ENCODE data around the gene EIF4G3.

DNA sequence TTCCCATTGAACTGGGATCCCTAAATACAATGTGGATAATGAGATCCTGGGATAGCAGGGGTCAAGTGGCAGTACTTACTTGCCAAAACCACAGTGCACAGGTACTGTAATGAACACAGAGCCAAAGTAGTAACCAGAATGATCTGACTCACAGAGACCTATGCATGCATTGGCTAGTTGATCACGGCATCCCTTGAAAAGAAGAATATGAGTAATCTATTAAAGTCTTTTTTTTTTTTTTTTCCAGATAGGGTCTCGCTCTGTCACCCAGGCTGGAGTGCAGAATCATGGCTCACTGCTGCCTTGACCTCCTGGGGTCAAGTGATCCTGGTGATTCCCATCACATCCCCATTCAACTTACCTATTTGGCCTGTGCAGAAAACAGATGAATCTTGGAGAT lies 29.4 kb upstream of the EIF4G3 start:
- TF ChIP-seq POLR2A (IDR thresholded peaks at IDR 0.05; ENCODE audit: low read depth, low read length): no peak
- TF ChIP-seq POLR2AphosphoS5 (IDR thresholded peaks at IDR 0.05; ENCODE audit: low read depth, low read length): no peak
